Memory B cell (primary cell): ENCODE measurements around the gene NR6A1.

Source experiments
- ATAC-seq: fragments of 150-1000 bp; cut with Tn5 transposase; 2 replicates; pipeline ENCODE4 v1.10.0; 2021; ENCODE audit warnings: low read depth, mild to moderate bottlenecking, moderate library complexity
- DNase-seq, 2 donors: peaks; one replicate each; pipeline ENCODE4 v3.0.0; 2022; ENCODE audit warnings: low spot score in 2 of 2
- H3K27ac Mint-ChIP-seq: one replicate; pipeline ENCODE4 v1.8.0; 2022; ENCODE audit warnings: mild to moderate bottlenecking, moderate library complexity, mixed read lengths
- H3K27me3 Mint-ChIP-seq: one replicate; pipeline ENCODE4 v1.8.0; 2022; ENCODE audit warnings: mixed read lengths
- H3K36me3 Mint-ChIP-seq: one replicate; pipeline ENCODE4 v1.8.0; 2022; ENCODE audit warnings: mild to moderate bottlenecking, mixed read lengths
- H3K4me1 Mint-ChIP-seq: one replicate; pipeline ENCODE4 v1.8.0; 2022; ENCODE audit warnings: mixed read lengths
- H3K4me3 Mint-ChIP-seq: one replicate; pipeline ENCODE4 v1.8.0; 2022; ENCODE audit warnings: mild to moderate bottlenecking, moderate library complexity, mixed read lengths
- H3K9me3 Mint-ChIP-seq: one replicate; pipeline ENCODE4 v1.8.0; 2022; ENCODE audit warnings: mixed read lengths

The NR6A1 gene

DNA sequence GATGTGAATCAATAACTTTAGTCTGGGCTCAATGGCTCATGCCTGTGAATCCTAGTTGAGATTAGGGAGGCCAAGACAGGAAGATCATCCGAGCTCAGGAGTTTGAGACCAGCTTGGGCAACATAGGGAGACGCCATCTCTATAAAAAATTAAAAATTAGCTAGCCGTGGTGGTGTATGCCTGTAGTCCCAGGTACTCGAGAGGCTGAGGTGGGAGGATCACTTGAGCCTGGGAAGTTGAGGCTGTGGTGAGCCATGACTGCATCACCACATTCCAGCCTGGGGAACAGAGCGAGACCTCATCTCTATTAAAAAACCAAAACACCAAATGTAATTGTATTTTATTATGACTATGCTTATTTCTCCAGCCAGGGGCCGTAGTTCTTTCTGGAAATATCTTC lies 194.4 kb downstream of the NR6A1 start:
- ATAC-seq, result no peak

DNA sequence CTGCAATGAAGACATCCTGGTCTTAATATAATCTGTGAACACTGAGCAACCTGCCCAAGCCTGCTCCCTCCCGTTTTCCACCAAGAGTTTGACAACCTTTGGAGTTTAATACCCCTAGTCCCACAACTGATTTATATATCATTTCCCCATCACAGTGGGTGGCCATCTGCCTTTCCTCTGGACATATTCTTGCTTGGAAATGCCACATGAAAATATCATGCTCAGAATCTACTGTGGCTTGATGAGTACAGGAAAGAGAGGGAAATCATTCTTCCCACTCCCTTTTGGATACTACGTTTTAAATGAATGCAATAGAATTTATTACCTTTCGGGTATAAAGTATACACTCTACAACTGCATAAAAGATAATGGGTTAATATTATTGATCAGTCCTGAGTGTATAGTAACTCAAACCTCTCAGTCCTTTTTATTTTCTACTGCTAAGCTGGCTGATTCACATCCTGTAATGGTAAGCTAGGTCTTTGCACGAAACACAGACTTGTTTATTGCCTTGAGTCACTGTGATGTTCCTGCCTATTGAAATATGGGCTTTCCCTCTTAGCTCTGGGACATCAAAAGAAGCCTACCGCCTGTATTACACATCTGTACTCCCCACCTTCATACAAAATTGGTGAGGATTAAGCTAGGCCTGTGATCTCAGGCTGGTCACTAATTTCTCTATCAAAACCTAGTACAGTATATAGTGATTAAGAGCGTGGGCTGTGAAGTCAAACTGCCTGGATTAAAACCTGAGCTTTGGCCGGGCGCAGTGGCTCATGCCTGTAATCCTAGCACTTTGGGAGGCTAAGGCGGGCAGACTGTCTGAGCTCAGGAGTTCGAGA lies 196.4 kb downstream of the NR6A1 start:
- no peaks in the 10 kb centered on the region for H3K4me1 Mint-ChIP-seq
- no peaks in the 10 kb centered on the region for H3K9me3 Mint-ChIP-seq
- ATAC-seq, result no peak
- no peak overlapping the region for H3K4me3 Mint-ChIP-seq
- H3K27ac Mint-ChIP-seq, result no peak overlapping the region
- H3K36me3 Mint-ChIP-seq, result no peaks in the 10 kb centered on the region
- no peak for DNase-seq
- H3K27me3 Mint-ChIP-seq, result no peaks in the 10 kb centered on the region

More for the DNA sequence above, 194.4 kb downstream of the NR6A1 start:
- Mint-ChIP-seq H3K4me1 (no peaks in the 10 kb centered on the region), H3K27me3 (no peaks in the 10 kb centered on the region), H3K36me3 (no peaks in the 10 kb centered on the region), H3K9me3 (no peaks in the 10 kb centered on the region), H3K27ac (no peak overlapping the region), H3K4me3 (no peak overlapping the region)
- no peak for DNase-seq

DNA sequence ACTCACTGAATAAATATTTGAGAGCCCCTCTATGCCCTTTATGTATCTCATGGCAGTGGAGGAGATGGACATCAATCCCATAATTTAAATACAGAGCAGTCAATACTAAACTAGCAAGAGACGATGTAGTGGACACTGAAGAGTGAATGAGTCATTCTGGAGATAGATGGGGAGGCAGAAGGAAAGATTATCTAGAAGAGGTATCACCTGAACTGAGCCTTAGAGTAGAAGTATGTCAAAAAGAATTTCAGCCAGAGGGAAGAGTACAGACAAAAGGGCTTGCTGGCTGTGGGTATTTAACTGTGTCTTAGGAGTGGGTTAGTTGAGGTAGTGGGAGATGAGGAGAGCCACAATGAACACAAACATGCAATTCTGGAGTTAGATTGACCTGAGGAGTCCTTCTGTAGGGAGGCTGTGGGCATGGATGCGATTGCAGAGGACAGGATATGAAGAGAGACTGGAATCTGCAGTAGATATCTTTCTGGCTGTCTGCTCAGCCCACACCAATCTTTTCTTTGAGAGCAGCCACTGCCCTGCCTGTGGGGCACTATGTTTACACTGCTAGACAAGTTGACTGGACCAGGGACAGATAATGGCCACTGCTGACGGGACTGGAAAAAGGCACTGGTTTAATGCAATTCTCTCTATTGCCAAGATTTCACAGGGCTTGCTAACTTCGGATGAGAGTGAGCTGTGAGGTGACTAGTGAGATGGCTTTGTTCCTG lies 200.0 kb downstream of the NR6A1 start:
- H3K4me3 Mint-ChIP-seq, result no peak overlapping the region
- ATAC-seq, result no peak
- DNase-seq, result no peak
- H3K36me3 Mint-ChIP-seq, result no peaks in the 10 kb centered on the region
- peaks cover 2% of the 10 kb centered on the region for H3K27me3 Mint-ChIP-seq
- H3K9me3 Mint-ChIP-seq, result no peaks in the 10 kb centered on the region
- no peaks in the 10 kb centered on the region for H3K4me1 Mint-ChIP-seq
- H3K27ac Mint-ChIP-seq, result no peak overlapping the region

- no peak overlapping the region for H3K4me3 Mint-ChIP-seq
- no peaks in the 10 kb centered on the region for H3K4me1 Mint-ChIP-seq
- ATAC-seq (no peak), DNase-seq (no peak)
- peaks cover 2% of the 10 kb centered on the region for H3K27me3 Mint-ChIP-seq
- H3K27ac Mint-ChIP-seq, result no peak overlapping the region
- no peaks in the 10 kb centered on the region for H3K9me3 Mint-ChIP-seq
- H3K36me3 Mint-ChIP-seq, result no peaks in the 10 kb centered on the region
Observed at GRCh38 chr9:124569942-124570341, 201.2 kb downstream of the NR6A1 start.

- Mint-ChIP-seq H3K27ac (no peak overlapping the region), H3K9me3 (no peaks in the 10 kb centered on the region), H3K4me3 (no peak overlapping the region), H3K27me3 (peaks cover 2% of the 10 kb centered on the region), H3K4me1 (no peaks in the 10 kb centered on the region), H3K36me3 (no peaks in the 10 kb centered on the region)
- ATAC-seq, result no peak
- no peak for DNase-seq
Observed at GRCh38 chr9:124567362-124567761, 203.7 kb downstream of the NR6A1 start.

- Mint-ChIP-seq H3K27me3 (peaks cover 2% of the 10 kb centered on the region), H3K27ac (no peak overlapping the region), H3K36me3 (no peaks in the 10 kb centered on the region), H3K9me3 (no peaks in the 10 kb centered on the region), H3K4me1 (no peaks in the 10 kb centered on the region), H3K4me3 (no peak overlapping the region)
- DNase-seq (no peak), ATAC-seq (no peak)
Observed at GRCh38 chr9:124562328-124562727, 208.8 kb downstream of the NR6A1 start.

- Mint-ChIP-seq H3K4me1 (no peaks in the 10 kb centered on the region), H3K9me3 (no peaks in the 10 kb centered on the region), H3K36me3 (no peaks in the 10 kb centered on the region), H3K4me3 (no peak overlapping the region), H3K27ac (no peak overlapping the region), H3K27me3 (no peaks in the 10 kb centered on the region)
- no peak for DNase-seq
- no peak for ATAC-seq
Observed at GRCh38 chr9:124559871-124560270, 211.2 kb downstream of the NR6A1 start.

- H3K4me3 Mint-ChIP-seq, result no peak overlapping the region
- ATAC-seq, result no peak
- no peaks in the 10 kb centered on the region for H3K4me1 Mint-ChIP-seq
- H3K36me3 Mint-ChIP-seq, result no peaks in the 10 kb centered on the region
- no peak for DNase-seq
- no peaks in the 10 kb centered on the region for H3K27me3 Mint-ChIP-seq
- H3K27ac Mint-ChIP-seq, result no peak overlapping the region
- no peaks in the 10 kb centered on the region for H3K9me3 Mint-ChIP-seq
Observed at GRCh38 chr9:124558777-124559470, 212.2 kb downstream of the NR6A1 start.

GRCh38 chr9:124557895-124558294 lies 213.2 kb downstream of the NR6A1 start:
- H3K27me3 Mint-ChIP-seq, result no peaks in the 10 kb centered on the region
- ATAC-seq, result no peak
- H3K9me3 Mint-ChIP-seq, result no peaks in the 10 kb centered on the region
- H3K4me3 Mint-ChIP-seq, result no peak overlapping the region
- H3K4me1 Mint-ChIP-seq, result no peaks in the 10 kb centered on the region
- no peak for DNase-seq
- no peak overlapping the region for H3K27ac Mint-ChIP-seq
- no peaks in the 10 kb centered on the region for H3K36me3 Mint-ChIP-seq

GRCh38 chr9:124555043-124555442 lies 216.1 kb downstream of the NR6A1 start:
- no peak overlapping the region for H3K4me3 Mint-ChIP-seq
- H3K4me1 Mint-ChIP-seq, result no peaks in the 10 kb centered on the region
- ATAC-seq, result no peak
- H3K36me3 Mint-ChIP-seq, result no peaks in the 10 kb centered on the region
- no peak for DNase-seq
- H3K27me3 Mint-ChIP-seq, result no peaks in the 10 kb centered on the region
- H3K9me3 Mint-ChIP-seq, result no peaks in the 10 kb centered on the region
- H3K27ac Mint-ChIP-seq, result no peak overlapping the region

DNA sequence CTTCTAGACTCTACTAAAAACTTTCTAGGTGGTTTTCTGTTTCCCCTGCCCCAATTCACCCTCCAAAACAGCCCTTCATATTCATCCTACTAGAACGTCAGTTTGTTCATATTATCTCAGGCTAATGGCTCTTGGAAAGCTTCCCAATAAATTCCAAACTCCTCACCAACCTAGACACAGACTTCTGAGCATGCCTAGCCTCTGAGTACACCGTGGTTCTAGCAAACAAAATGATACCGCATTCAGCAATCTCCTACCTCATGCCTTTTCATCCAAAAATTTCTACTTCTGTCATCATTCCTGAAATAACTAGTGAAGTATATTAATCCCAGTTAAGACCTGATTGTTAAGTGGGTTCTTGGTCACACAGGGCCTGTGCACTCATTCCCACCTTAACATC lies 217.4 kb downstream of the NR6A1 start:
- DNase-seq, result no peak
- no peak for ATAC-seq
- Mint-ChIP-seq H3K36me3 (no peaks in the 10 kb centered on the region), H3K9me3 (no peaks in the 10 kb centered on the region), H3K27me3 (no peaks in the 10 kb centered on the region), H3K4me3 (no peak overlapping the region), H3K4me1 (no peaks in the 10 kb centered on the region), H3K27ac (no peak overlapping the region)

- H3K27me3 Mint-ChIP-seq, result peaks cover 1% of the 10 kb centered on the region
- no peak overlapping the region for H3K27ac Mint-ChIP-seq
- no peak overlapping the region for H3K4me3 Mint-ChIP-seq
- no peaks in the 10 kb centered on the region for H3K4me1 Mint-ChIP-seq
- DNase-seq (no peak), ATAC-seq (no peak)
- no peaks in the 10 kb centered on the region for H3K9me3 Mint-ChIP-seq
- no peaks in the 10 kb centered on the region for H3K36me3 Mint-ChIP-seq
Observed at GRCh38 chr9:124552273-124552605, 218.9 kb downstream of the NR6A1 start.

DNA sequence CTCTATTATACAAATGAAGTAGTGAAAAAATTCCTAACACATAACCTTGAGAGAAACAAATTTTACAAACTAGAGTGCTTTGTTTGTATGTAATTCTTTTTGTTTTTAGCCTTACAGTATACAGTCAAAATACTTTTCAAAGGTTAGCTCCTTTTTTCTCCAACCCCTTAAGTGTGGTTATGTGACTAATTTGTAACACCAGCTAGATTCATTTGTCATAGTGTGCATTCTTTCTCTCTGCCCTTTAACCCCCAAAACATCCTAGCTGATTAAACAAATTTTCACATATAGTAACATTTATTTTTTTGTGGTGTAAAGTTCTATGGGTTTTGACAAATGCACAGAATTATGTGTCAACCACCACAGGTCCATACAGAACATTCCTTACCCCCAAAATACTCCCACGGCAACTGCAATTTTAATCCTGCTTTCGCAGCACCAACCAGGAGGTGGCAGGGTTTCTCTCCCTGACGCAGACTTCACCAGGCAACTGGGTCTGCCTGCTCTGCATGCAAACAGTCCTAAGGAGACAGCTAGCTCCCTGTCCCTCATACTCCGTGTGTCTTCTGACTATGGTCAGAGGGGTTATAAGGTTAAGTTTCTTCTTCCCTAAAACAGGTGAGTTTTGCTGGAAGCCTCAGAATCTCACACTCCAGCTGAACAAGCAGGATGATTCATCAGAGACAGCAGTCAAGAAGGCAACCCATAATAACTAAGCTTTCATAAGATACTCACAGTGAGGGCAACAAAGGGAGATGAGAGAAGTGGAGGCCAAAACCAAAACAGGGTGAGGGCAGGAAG lies 219.4 kb downstream of the NR6A1 start:
- Mint-ChIP-seq H3K4me3 (no peak overlapping the region), H3K27me3 (peaks cover 1% of the 10 kb centered on the region), H3K4me1 (no peaks in the 10 kb centered on the region), H3K9me3 (no peaks in the 10 kb centered on the region), H3K27ac (no peak overlapping the region), H3K36me3 (no peaks in the 10 kb centered on the region)
- DNase-seq (no peak), ATAC-seq (no peak)

GRCh38 chr9:124550072-124550471 lies 221.0 kb downstream of the NR6A1 start:
- DNase-seq (no peak), ATAC-seq (no peak)
- no peak overlapping the region for H3K4me3 Mint-ChIP-seq
- peaks cover 1% of the 10 kb centered on the region for H3K27me3 Mint-ChIP-seq
- H3K4me1 Mint-ChIP-seq, result no peaks in the 10 kb centered on the region
- H3K36me3 Mint-ChIP-seq, result no peaks in the 10 kb centered on the region
- H3K9me3 Mint-ChIP-seq, result no peaks in the 10 kb centered on the region
- H3K27ac Mint-ChIP-seq, result no peak overlapping the region
